MCF 10A (cell line): ENCODE results near the gene NDUFAF8. TPM values are rescaled to one million over a fixed set of nuclear protein-coding genes. Genes with fewer than 3 reads are reported as not detected.

ENCODE experiments used
- BruUV-seq: library from RNA; stranded (reverse); fragments of 400-500 nt; replicated peaks from 2 replicates; lab custom pipeline; 2021; lab: Mats Ljungman, UMichigan
- CTCF ChIA-PET: fragments of 300-600 bp; sonication (Branson Sonifier 250); formaldehyde crosslinking; extraction: SDS; loops from one replicate; lab custom pipeline; 2021; ENCODE audit warnings: antibody characterized with exemption, inconsistent platforms; lab: Yijun Ruan, JAX
- POLR2A ChIA-PET: fragments of 300-600, 350-650 bp; sonication (Branson Sonifier 250); formaldehyde crosslinking; extraction: SDS; loops from one replicate; lab custom pipeline; 2020; ENCODE audit warnings: antibody characterized with exemption, inconsistent platforms; lab: Yijun Ruan, JAX
- DNase-seq: peaks from one replicate; pipeline ENCODE4 v3.0.0-alpha.2; 2018; ENCODE audit not compliant: unreplicated experiment
- H3K27ac Mint-ChIP-seq: one replicate; pipeline ENCODE4 v1.8.0; 2022; ENCODE audit warnings: mild to moderate bottlenecking, low read depth, mixed read lengths; ENCODE audit not compliant: unreplicated experiment
- H3K27me3 Mint-ChIP-seq: one replicate; pipeline ENCODE4 v1.8.0; 2022; ENCODE audit warnings: mixed read lengths; ENCODE audit not compliant: insufficient read depth, unreplicated experiment
- H3K36me3 Mint-ChIP-seq: one replicate; pipeline ENCODE4 v1.8.0; 2022; ENCODE audit warnings: mild to moderate bottlenecking, moderate library complexity, mixed read lengths; ENCODE audit not compliant: insufficient read depth, unreplicated experiment
- H3K4me1 Mint-ChIP-seq: one replicate; pipeline ENCODE4 v1.8.0; 2022; ENCODE audit warnings: mixed read lengths; ENCODE audit not compliant: insufficient read depth, unreplicated experiment
- H3K4me3 Mint-ChIP-seq: one replicate; pipeline ENCODE4 v1.8.0; 2022; ENCODE audit warnings: mild to moderate bottlenecking, moderate library complexity, mixed read lengths; ENCODE audit not compliant: unreplicated experiment
- H3K9me3 Mint-ChIP-seq: one replicate; pipeline ENCODE4 v1.8.0; 2022; ENCODE audit warnings: mixed read lengths; ENCODE audit not compliant: unreplicated experiment
- intact Hi-C: fragments of 100-400 bp; cut with micrococcal nuclease; formaldehyde crosslinking; loops from 2 replicates; pipeline ENCODE4 v1.14.1; 2022
- total RNA-seq: library from RNA; stranded (reverse); gene quantifications from 2 replicates; pipeline ENCODE4 v1.2.3, GENCODE V29; 2022
- TF ChIP-seq, protein P1 (sequence below): fragments of 200-600 bp; IDR thresholded peaks from one replicate; pipeline ENCODE4 v1.8.0; 2022; ENCODE audit warnings: antibody characterized with exemption, mild to moderate bottlenecking; ENCODE audit not compliant: unreplicated experiment

NDUFAF8 gene
- total RNA-seq, 1 experiment from 2014 or later = 95.0 TPM

DNA sequence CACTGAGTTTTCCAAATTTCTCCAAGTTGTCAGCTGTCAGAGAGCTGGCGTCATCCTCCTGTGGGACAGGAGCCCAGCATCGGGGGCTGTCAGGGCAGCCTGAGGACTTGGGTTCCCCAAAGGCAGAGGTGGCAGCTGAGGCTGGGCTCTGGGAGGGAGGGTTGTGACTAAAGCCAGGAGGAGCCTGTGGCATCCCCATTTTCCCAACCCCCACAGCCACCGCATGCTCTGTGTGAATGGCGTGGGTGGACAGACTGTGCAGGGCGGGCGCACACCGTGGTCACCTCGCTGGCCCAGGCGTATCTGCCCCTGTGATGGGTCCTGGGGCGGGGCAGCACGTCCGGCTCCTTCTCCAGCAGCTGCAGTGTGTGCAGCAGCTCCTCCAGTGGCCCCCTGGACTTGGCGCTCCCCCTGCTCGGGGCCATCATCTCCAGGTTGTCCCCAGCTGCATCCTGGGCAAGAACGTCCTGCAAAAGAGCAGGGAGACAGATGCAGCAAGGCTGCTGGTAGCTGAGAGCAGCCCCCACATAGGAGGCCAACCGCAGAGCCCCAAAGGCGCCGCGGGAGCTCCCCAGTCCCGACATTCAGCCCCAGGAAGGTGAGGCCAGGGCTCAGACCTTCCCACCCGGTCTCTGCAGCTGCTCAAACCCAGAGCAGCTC is 41.2 kb upstream of the NDUFAF8 start:
- intact Hi-C loops = no loop called here
- H3K27ac Mint-ChIP-seq = no peak overlapping the region

DNA sequence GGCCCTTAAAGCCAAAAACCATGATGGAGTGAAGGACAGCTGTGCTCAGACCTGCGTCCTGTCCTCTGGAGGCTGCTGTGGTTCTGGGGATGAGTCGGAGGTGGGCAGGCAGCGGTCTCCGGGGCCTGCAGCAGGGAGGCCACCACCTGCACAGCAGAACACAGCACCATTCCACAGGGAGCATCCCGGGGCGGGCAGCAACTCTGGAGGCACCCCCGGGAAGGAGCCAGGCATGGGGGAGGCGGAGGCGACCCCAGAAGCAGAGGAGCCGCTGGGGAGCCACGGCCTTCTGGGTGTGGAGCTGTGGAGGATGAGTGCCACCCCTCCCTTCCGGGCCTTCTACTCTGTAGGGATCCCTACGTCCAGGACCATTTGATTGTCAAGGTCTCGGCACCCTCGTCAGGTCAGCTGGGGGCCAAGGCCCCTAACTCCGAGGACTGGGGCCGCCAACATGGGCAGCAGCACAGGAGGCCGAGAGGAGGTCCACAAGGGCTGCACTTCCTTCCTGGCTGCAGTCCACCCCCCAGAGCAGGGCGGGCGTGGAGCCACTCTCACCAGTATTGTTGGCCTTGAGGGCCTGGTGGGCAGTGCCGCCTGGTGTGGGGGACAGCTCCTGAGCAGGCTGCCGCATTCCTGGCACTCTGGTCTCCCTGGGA is 40.2 kb upstream of the NDUFAF8 start:
- Mint-ChIP-seq H3K27me3 (no peaks in the 10 kb centered on the region), H3K27ac (no peak overlapping the region), H3K4me3 (no peak overlapping the region), H3K9me3 (no peaks in the 10 kb centered on the region), H3K4me1 (no peaks in the 10 kb centered on the region), H3K36me3 (peaks cover 12% of the 10 kb centered on the region)
- TF ChIP-seq, protein P1, sequence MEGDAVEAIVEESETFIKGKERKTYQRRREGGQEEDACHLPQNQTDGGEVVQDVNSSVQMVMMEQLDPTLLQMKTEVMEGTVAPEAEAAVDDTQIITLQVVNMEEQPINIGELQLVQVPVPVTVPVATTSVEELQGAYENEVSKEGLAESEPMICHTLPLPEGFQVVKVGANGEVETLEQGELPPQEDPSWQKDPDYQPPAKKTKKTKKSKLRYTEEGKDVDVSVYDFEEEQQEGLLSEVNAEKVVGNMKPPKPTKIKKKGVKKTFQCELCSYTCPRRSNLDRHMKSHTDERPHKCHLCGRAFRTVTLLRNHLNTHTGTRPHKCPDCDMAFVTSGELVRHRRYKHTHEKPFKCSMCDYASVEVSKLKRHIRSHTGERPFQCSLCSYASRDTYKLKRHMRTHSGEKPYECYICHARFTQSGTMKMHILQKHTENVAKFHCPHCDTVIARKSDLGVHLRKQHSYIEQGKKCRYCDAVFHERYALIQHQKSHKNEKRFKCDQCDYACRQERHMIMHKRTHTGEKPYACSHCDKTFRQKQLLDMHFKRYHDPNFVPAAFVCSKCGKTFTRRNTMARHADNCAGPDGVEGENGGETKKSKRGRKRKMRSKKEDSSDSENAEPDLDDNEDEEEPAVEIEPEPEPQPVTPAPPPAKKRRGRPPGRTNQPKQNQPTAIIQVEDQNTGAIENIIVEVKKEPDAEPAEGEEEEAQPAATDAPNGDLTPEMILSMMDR = no peak
- no peak for DNase-seq
- intact Hi-C loops = no loop called here
- CTCF ChIA-PET = interaction anchor here (1.2 to 1.6 kb wide), 2 partner anchors 11 to 56 kb away, joined by 3 to 4 read pairs; no protein-coding TSS in a partner anchor
- no TSS peak for BruUV-seq
- POLR2A ChIA-PET = no interaction called here

More for the DNA sequence above, 41.2 kb upstream of the NDUFAF8 start:
- ChIA-PET CTCF (interaction anchor here (0.7 to 1.6 kb wide), 2 partner anchors 40 to 55 kb away, joined by 3 to 4 read pairs; no protein-coding TSS in a partner anchor), POLR2A (no interaction called here)
- H3K9me3 Mint-ChIP-seq = no peaks in the 10 kb centered on the region
- H3K4me3 Mint-ChIP-seq = no peak overlapping the region
- TF ChIP-seq, protein P1 = no peak
- no TSS peak for BruUV-seq
- DNase-seq = no peak
- H3K4me1 Mint-ChIP-seq = no peaks in the 10 kb centered on the region
- no peaks in the 10 kb centered on the region for H3K27me3 Mint-ChIP-seq
- peaks cover 7% of the 10 kb centered on the region for H3K36me3 Mint-ChIP-seq

DNA sequence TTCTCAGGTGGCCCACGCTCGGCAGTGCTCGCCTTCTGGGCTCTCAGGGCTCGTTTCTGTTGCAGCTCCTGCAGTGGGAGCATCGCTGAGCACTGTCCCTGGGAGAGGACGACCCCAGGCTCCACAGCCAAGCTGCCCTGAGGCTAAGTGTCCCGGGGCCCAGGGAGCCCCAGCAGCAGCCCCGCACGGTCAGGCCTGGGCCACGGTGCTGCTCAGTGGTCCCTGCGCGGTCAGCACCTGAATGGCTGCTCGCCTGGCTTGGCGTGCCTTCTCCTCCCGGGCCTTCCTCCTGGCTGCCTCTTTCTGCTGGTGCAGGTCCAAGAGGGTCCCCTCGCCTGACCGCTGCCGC is 39.7 kb upstream of the NDUFAF8 start:
- ChIA-PET POLR2A (no interaction called here), CTCF (interaction anchor here (1.2 to 1.6 kb wide), 2 partner anchors 12 to 56 kb away, joined by 3 to 4 read pairs; no protein-coding TSS in a partner anchor)
- peaks cover 17% of the 10 kb centered on the region for H3K36me3 Mint-ChIP-seq
- intact Hi-C loops = no loop called here
- no peak overlapping the region for H3K4me3 Mint-ChIP-seq
- TF ChIP-seq, protein P1 = no peak
- H3K4me1 Mint-ChIP-seq = no peaks in the 10 kb centered on the region
- BruUV-seq = no TSS peak
- no peak for DNase-seq
- H3K27me3 Mint-ChIP-seq = no peaks in the 10 kb centered on the region
- H3K9me3 Mint-ChIP-seq = no peaks in the 10 kb centered on the region
- no peak overlapping the region for H3K27ac Mint-ChIP-seq

DNA sequence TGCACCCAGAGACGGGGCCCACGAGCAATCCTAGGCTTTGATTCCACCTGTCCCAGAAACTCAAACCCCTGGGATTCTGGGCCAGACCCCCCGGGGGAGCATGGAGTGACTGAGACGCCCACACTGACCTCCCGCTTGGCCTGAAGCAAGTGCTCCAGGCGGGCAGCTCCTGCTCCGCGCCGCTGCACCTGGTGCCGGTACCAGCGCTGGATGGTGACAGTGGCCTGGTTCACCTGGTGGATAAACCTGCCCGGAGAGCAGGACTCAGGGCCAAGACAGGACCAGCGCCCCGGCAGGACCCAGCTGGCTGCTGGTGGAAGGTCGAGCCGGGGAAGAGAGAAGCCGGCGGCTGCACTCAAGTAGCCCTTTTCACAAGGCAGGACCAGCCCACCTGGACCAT is 38.9 kb upstream of the NDUFAF8 start:
- ChIA-PET POLR2A (no interaction called here), CTCF (interaction anchor here (0.6 to 1.9 kb wide), 6 partner anchors 9 to 177 kb away, joined by 3 to 7 read pairs (median 3); no protein-coding TSS in a partner anchor)
- H3K4me3 Mint-ChIP-seq = no peak overlapping the region
- no TSS peak for BruUV-seq
- intact Hi-C loops = loop anchor here (2.0 kb wide), 1 partner anchor 57 kb away; no protein-coding TSS in a partner anchor
- DNase-seq = no peak
- no peaks in the 10 kb centered on the region for H3K27me3 Mint-ChIP-seq
- peaks cover 19% of the 10 kb centered on the region for H3K36me3 Mint-ChIP-seq
- H3K27ac Mint-ChIP-seq = no peak overlapping the region
- no peaks in the 10 kb centered on the region for H3K9me3 Mint-ChIP-seq
- H3K4me1 Mint-ChIP-seq = no peaks in the 10 kb centered on the region
- TF ChIP-seq, protein P1 = no peak
